HG03432 (cell line): Measurements from ENCODE around the gene UMODL1.
"Not testable (repeated sequence)": the region's sequence is repeated elsewhere in the genome, so short reads cannot be mapped to it uniquely, and the experiment has no call there.

Experiments
- ATAC-seq: cut with Tn5 transposase; IDR thresholded peaks from one replicate; pipeline ENCODE4 v1.9.1; 2021; ENCODE audit warnings: mild to moderate bottlenecking, moderate library complexity; ENCODE audit not compliant: unreplicated experiment

The UMODL1 gene

GRCh38 chr21:42159560-42160110 lies 88.5 kb downstream of the UMODL1 start:
- no peak for ATAC-seq

DNA sequence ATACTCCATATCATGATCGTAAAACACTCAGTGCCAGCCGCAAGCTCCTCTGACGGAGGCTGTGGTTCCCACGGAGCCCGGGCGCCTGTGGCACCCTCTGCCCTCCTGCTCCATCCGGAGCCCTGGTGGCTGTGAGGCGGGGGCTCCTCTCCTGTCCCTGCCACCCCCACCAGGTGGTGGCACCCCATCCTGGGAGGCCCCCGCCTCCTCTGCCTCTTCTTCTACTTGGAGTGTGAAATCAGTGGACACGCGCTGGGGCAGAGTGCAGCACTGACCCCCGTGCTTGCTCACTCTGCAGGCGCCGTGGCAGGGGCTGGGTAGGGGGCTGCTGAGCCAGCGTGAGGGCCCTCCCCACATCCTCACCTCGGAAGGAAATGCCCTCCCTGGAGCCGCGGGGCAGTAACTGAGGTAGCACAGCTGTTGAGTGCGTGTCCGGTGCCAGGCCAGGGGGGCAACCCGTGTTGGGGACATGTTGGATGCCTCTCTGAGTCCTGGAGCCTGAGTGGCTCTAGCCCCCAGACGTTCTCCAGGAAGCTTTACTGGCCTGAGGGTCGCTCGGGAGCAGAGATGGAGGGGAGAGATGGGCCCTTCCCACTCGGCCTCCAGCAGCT lies 89.1 kb downstream of the UMODL1 start:
- ATAC-seq: no peak

DNA sequence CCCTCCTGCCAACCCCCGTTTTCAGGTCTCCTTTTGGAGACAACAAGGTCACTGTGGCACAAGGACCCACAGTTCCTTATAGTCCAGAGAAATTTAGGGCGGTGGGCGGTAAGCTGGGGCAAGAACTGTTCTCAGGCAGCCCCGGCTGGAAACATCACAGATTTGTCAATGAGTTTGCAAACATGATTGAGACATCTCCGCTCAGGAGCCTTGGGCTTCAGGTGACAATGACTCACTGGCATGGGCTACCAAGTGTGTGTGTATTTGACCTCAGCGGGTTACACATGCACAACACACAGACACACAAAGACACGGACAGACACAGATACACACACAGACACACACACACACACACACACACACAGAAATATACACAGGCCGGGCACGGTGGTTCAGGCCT lies 89.6 kb downstream of the UMODL1 start:
- ATAC-seq: no peak

DNA sequence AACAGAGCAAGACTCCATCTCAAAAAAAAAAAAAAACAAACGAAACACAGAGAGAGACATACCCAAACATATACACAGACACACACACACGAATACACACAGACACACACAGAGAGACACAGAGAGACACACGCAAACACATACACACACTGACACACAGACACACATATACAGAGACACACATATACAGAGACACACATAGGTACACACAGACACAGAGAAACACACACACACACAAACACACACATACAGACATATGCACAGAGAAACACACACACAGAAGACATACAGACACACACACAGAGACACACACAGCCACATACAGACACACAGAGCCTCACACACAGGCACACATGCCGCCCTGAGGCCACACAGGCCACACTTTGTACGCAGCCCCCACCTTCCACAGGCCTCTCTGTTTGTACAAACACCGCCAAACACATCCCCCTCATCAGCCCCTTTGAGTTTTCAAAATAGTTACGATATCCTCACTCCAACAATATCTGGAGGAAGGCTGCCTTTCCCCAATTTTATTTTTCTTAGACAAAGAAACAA lies 90.4 kb downstream of the UMODL1 start:
- no peak for ATAC-seq

DNA sequence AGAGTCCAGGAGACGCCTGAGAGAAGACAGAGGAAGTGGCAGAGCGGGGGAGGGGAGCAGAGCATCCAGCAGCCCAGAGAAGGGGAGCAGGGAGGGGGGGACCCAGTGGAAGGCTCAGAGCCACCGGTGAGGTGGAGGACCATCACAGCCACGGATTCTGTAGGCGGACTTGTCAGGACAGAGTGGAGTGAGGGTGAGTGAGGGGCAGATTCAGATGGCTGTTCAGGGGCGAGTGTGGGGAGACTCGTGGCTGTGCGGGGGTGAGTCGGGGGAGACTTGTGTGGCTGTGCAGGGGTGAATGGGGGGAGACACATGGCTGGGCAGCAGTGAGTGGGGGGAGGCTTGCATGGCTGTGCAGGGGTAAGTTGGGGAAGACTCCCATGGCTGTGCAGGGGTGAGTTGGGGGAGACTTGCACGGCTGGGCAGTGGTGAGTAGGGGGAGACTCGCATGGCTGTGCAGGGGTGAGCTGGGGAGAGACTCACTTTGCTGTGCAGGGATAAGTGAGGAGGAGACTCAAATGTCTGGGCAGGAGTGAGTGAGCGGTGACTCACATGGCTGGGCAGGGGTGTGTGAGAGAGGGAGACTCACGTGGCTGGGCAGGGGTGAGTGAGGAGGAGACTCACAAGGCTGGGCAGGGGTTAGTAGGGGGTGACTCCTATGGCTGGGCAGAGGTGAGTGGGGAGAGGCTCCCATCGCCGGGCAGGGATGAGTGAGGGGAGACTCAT lies 91.0 kb downstream of the UMODL1 start:
- ATAC-seq: no peak

GRCh38 chr21:42162831-42163510 lies 91.9 kb downstream of the UMODL1 start:
- no peak for ATAC-seq

DNA sequence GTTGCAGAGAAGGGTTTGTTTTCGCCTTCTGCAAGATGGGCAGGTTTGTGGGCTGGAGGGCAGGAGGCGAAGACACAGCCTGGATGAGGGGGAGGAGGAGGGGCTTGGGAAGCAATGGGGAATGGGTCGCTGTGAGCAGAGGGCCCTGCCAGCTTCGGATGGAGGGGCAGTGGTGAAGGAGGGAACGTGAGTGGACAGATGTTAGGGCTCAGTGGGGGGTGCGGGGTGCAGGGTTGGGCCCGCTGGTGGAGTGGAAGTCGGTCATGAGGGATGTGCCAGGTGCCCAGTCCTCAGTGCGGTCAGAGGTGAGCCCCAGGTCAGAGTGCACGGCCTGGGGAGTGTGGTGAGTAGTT lies 92.4 kb downstream of the UMODL1 start:
- no peak for ATAC-seq

DNA sequence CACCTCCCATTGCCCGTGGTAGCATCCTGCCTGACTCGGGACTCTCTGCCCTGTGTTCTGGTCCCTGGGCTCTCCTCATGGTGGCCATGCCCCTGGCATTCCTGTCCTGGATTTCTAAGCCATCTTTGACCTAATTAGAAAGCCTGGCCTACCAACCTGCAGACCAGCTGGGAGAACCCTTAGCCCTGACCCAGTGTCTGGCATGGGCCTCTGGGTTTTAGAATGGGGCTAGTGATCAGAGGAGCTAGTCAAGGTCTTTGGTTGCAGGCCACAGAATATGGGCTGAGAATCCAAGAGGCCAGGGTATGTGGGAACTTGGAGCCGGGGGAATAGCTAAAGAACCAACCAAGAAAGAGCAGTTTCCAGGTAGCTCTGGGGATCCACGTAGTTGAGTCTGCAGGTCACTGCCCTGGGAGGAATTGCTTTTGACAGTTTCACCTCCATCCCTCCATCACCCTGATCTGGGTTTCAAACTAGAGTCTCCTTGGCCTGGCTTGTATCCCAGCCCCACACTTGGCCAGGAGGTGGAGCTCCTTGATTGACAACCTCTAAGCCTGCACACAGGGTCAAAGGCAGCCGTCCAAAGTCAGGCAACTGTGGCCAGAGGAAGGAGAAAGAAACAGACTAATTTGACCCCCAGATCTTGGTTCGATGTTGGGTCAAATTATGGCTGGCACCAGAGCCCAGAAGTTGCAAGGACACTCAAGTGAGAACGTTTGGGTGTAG lies 93.1 kb downstream of the UMODL1 start:
- ATAC-seq: no peak

- ATAC-seq: no peak
Observed at GRCh38 chr21:42164818-42165217, 93.7 kb downstream of the UMODL1 start.

- no peak for ATAC-seq
Observed at GRCh38 chr21:42165901-42166300, 94.8 kb downstream of the UMODL1 start.

DNA sequence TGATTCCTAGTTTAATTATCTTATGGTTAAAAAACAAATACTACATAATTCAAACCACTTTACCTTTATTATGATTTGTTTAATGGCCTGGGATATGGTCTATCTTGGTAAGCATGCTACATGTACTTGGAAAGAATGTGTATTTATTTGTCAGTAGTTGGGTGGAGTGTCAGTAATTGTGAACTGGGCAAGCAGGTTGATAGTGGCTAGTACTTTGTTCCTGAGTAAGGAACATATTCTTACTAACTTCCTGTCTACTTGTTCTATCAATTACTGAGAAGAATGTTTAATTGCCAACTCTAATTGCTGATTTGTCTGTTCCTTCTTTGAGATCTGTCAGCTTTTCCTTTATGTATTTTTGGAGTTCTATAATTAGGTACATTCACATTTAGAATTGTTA lies 98.6 kb downstream of the UMODL1 start:
- no peak for ATAC-seq

- no peak for ATAC-seq
Observed at GRCh38 chr21:42171091-42172053, 100.3 kb downstream of the UMODL1 start.

GRCh38 chr21:42172596-42173483 lies 101.7 kb downstream of the UMODL1 start:
- ATAC-seq: no peak

- ATAC-seq: no peak
Observed at GRCh38 chr21:42174173-42174572, 103.1 kb downstream of the UMODL1 start.

- ATAC-seq: no peak
Observed at GRCh38 chr21:42175110-42175710, 104.1 kb downstream of the UMODL1 start.

DNA sequence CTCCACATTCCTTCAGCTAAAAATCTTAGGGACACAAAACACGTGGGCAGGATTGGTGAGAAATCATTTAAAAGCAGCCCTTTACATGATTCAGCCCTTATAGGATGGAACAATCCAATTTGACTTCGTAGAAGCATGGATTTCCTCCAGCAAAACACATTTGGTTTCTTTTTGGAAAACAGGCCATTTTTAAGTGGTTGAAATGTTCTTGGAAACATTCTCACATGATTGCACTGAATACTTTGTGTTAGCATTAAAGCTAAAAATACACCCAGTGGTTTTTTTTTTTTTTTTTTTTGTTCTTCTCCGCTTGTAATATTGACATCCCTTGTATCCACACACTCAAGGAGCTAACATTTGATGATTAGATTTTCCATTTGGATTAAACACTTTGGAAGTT lies 105.7 kb downstream of the UMODL1 start:
- no peak for ATAC-seq

DNA sequence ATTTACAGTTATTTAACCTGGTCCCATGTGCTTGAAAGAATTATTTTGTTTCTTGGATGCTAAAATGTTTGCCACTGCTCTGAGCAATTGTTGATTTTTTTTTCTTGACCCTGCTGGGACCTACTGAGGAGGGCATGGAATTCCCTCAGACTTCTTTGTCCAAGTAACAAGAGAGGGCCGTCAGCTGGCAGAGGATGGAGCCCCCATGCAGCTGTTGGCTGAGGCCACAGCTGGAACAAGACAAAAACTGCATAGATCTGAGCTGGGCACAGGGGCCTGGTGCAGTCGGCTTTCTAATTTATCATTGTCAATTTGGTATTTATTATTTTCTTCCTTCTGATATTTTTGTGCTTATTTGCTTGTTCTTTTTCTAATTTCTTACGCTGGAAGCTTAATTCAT lies 108.2 kb downstream of the UMODL1 start:
- ATAC-seq: no peak

- not testable (repeated sequence) for ATAC-seq
Observed at GRCh38 chr21:42180001-42180400, 108.9 kb downstream of the UMODL1 start.
